SK-N-SH treated with all-trans-retinoic acid at 6 μM for 48 hours (cell line): ENCODE data around the gene PSMD14.

Experiments
- ATAC-seq: fragments of 200-7000 bp; cut with Tn5 transposase; 3 replicates; pipeline ENCODE4 v1.9.1; 2020; ENCODE audit warnings: mild to moderate bottlenecking, moderate library complexity
- ARNTL ChIP-seq: fragments of 450-650 bp; formaldehyde crosslinking; IDR thresholded peaks from 2 replicates; pipeline ENCODE4 v1.5.0; 2020; ENCODE audit warnings: low read depth, mild to moderate bottlenecking, moderate library complexity, borderline replicate concordance
- BACH2 ChIP-seq: fragments of 250-450 bp; sonication (Bioruptor Pico); IDR thresholded peaks from 2 replicates; pipeline ENCODE4 v1.9.0; 2021; ENCODE audit warnings: mild to moderate bottlenecking, borderline replicate concordance
- CREB5 ChIP-seq: fragments of 250-450 bp; sonication (Bioruptor Pico); IDR thresholded peaks from 2 replicates; pipeline ENCODE4 v1.5.1; 2020; ENCODE audit warnings: low read depth, mild to moderate bottlenecking, moderate library complexity
- CSDC2 ChIP-seq: fragments of 250-450 bp; sonication (Bioruptor Pico); IDR thresholded peaks from 2 replicates; pipeline ENCODE4 v1.5.0; 2020; ENCODE audit warnings: mild to moderate bottlenecking, moderate library complexity
- CSRNP3 ChIP-seq: fragments of 250-450 bp; sonication (Bioruptor Pico); IDR thresholded peaks from 2 replicates; pipeline ENCODE4 v1.5.1; 2021; ENCODE audit warnings: mild to moderate bottlenecking, moderate library complexity
- ESRRG ChIP-seq: fragments of 250-450 bp; sonication (Bioruptor Pico); IDR thresholded peaks from 2 replicates; pipeline ENCODE4 v1.6.1; 2021; ENCODE audit warnings: mild to moderate bottlenecking
- GLIS3 ChIP-seq: fragments of 250-450 bp; sonication (Bioruptor Pico); IDR thresholded peaks from 2 replicates; pipeline ENCODE4 v1.5.0; 2020; ENCODE audit warnings: mild to moderate bottlenecking, moderate library complexity
- ISL1 ChIP-seq: fragments of 250-450 bp; sonication (Bioruptor Pico); IDR thresholded peaks from 2 replicates; pipeline ENCODE4 v2.1.2; 2022; ENCODE audit warnings: mild to moderate bottlenecking, moderate library complexity
- PATZ1 ChIP-seq: fragments of 250-450 bp; sonication (Bioruptor Pico); IDR thresholded peaks from 2 replicates; pipeline ENCODE4 v1.8.0; 2020; ENCODE audit warnings: mild to moderate bottlenecking, moderate library complexity, borderline replicate concordance
- POU6F1 ChIP-seq: fragments of 250-450 bp; sonication (Bioruptor Pico); IDR thresholded peaks from 2 replicates; pipeline ENCODE4 v1.8.0; 2021; ENCODE audit warnings: low read depth, mild to moderate bottlenecking, moderate library complexity, borderline replicate concordance
- PPARA ChIP-seq: fragments of 250-450 bp; sonication (Bioruptor Pico); IDR thresholded peaks from 2 replicates; pipeline ENCODE4 v1.5.0; 2020; ENCODE audit warnings: mild to moderate bottlenecking, borderline replicate concordance
- RARB ChIP-seq: fragments of 250-450 bp; sonication (Bioruptor Pico); IDR thresholded peaks from 2 replicates; pipeline ENCODE4 v1.8.0; 2021; ENCODE audit warnings: mild to moderate bottlenecking, moderate library complexity
- TCF4 ChIP-seq: fragments of 250-450 bp; sonication (Bioruptor Pico); IDR thresholded peaks from 2 replicates; pipeline ENCODE4 v1.8.0; 2021; ENCODE audit warnings: mild to moderate bottlenecking, moderate library complexity, borderline replicate concordance
- TOX ChIP-seq: fragments of 250-450 bp; sonication (Bioruptor Pico); IDR thresholded peaks from 2 replicates; pipeline ENCODE4 v1.8.0; 2021; ENCODE audit warnings: mild to moderate bottlenecking, moderate library complexity, borderline replicate concordance
- TSHZ2 ChIP-seq: fragments of 250-450 bp; sonication (Bioruptor Pico); IDR thresholded peaks from 2 replicates; pipeline ENCODE4 v1.5.0; 2020; ENCODE audit warnings: mild to moderate bottlenecking, moderate library complexity
- ZC3H10 ChIP-seq: fragments of 250-450 bp; sonication (Bioruptor Pico); IDR thresholded peaks from 2 replicates; pipeline ENCODE4 v1.5.1; 2021; ENCODE audit warnings: mild to moderate bottlenecking, moderate library complexity
- ZFP3 ChIP-seq: fragments of 250-450 bp; sonication (Bioruptor Pico); IDR thresholded peaks from 2 replicates; pipeline ENCODE4 v1.5.0; 2020; ENCODE audit warnings: mild to moderate bottlenecking, moderate library complexity
- ZNF565 ChIP-seq: fragments of 450-650 bp; formaldehyde crosslinking; conservative IDR thresholded peaks from 2 replicates; pipeline ENCODE4 v1.5.0; 2020; ENCODE audit warnings: low read depth, mild to moderate bottlenecking, moderate library complexity
- ZNF70 ChIP-seq: fragments of 450-650 bp; formaldehyde crosslinking; IDR thresholded peaks from 2 replicates; pipeline ENCODE4 v1.5.0; 2020; ENCODE audit warnings: mild to moderate bottlenecking, moderate library complexity

PSMD14 gene

GRCh38 chr2:161438598-161438997, 130.4 kb downstream of the PSMD14 start:
- ATAC-seq = no peak
- TF ChIP-seq TOX (CRISPR knock-in tag) (no peak), CREB5 (CRISPR knock-in tag) (no peak), PATZ1 (no peak), ESRRG (CRISPR knock-in tag) (no peak), BACH2 (CRISPR knock-in tag) (no peak), ZNF565 (CRISPR knock-in tag) (no peak), PPARA (no peak), GLIS3 (CRISPR knock-in tag) (no peak), RARB (CRISPR knock-in tag) (no peak), ARNTL (CRISPR knock-in tag) (no peak), POU6F1 (no peak), CSDC2 (CRISPR knock-in tag) (no peak), ZNF70 (CRISPR knock-in tag) (no peak), ZC3H10 (CRISPR knock-in tag) (no peak)

GRCh38 chr2:161445097-161445496, 136.9 kb downstream of the PSMD14 start:
- no peak for TF ChIP-seq PPARA
- ATAC-seq = no peak

- TF ChIP-seq ZFP3 = no peak
- TF ChIP-seq ZC3H10 (CRISPR knock-in tag) = no peak
- no peak for TF ChIP-seq TSHZ2 (CRISPR knock-in tag)
- TF ChIP-seq ISL1 (CRISPR knock-in tag) = no peak
- no peak for TF ChIP-seq CSRNP3 (CRISPR knock-in tag)
- TF ChIP-seq PATZ1 = no peak
- TF ChIP-seq GLIS3 (CRISPR knock-in tag) = no peak
- TF ChIP-seq TCF4 = no peak
- no peak for TF ChIP-seq TOX (CRISPR knock-in tag)
- no peak for TF ChIP-seq RARB (CRISPR knock-in tag)
- no peak for TF ChIP-seq PPARA
- no peak for TF ChIP-seq ZNF70 (CRISPR knock-in tag)
- no peak for TF ChIP-seq ZNF565 (CRISPR knock-in tag)
- TF ChIP-seq ARNTL (CRISPR knock-in tag) = no peak
- TF ChIP-seq POU6F1 = no peak
- TF ChIP-seq BACH2 (CRISPR knock-in tag) = no peak
- TF ChIP-seq, all 23 proteins: peak for 0
Measured at GRCh38 chr2:161448431-161448830, 140.2 kb downstream of the PSMD14 start.

More at GRCh38 chr2:161448431-161448830, 140.2 kb downstream of the PSMD14 start:
- no peak for ATAC-seq
